GM12873 (cell line): ENCODE measurements around the gene MTMR10.

Source experiments
- TF ChIP-seq, protein P1 (sequence below): IDR thresholded peaks from 2 replicates; pipeline ENCODE4 v1.5.1; 2012; ENCODE audit warnings: low read depth, mild to moderate bottlenecking, moderate library complexity, low read length, control low read depth; ENCODE audit not compliant: insufficient read depth; ENCODE audit errors: missing control alignments

Gene MTMR10

DNA sequence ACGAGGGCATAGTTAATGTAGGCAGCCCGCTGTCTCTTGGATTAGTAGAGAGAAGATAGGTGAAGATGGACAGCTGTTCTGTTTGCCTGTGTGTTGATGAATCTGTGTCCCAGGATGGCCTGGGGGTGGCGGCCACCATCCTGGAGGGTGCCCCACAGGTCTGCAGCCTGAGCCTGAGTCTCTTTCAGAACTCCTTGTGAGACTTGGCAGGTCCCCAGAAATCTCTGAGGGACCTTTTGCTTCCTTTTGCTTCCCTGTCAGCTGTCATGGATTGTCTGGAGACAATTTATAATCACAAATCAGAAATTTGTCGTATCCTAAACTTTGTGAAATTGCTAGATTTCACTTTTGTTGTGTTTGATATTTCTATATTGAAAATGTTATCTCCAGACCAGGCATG, 70.3 kb downstream of the MTMR10 start:
- TF ChIP-seq, protein P1, sequence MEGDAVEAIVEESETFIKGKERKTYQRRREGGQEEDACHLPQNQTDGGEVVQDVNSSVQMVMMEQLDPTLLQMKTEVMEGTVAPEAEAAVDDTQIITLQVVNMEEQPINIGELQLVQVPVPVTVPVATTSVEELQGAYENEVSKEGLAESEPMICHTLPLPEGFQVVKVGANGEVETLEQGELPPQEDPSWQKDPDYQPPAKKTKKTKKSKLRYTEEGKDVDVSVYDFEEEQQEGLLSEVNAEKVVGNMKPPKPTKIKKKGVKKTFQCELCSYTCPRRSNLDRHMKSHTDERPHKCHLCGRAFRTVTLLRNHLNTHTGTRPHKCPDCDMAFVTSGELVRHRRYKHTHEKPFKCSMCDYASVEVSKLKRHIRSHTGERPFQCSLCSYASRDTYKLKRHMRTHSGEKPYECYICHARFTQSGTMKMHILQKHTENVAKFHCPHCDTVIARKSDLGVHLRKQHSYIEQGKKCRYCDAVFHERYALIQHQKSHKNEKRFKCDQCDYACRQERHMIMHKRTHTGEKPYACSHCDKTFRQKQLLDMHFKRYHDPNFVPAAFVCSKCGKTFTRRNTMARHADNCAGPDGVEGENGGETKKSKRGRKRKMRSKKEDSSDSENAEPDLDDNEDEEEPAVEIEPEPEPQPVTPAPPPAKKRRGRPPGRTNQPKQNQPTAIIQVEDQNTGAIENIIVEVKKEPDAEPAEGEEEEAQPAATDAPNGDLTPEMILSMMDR = no peak

DNA sequence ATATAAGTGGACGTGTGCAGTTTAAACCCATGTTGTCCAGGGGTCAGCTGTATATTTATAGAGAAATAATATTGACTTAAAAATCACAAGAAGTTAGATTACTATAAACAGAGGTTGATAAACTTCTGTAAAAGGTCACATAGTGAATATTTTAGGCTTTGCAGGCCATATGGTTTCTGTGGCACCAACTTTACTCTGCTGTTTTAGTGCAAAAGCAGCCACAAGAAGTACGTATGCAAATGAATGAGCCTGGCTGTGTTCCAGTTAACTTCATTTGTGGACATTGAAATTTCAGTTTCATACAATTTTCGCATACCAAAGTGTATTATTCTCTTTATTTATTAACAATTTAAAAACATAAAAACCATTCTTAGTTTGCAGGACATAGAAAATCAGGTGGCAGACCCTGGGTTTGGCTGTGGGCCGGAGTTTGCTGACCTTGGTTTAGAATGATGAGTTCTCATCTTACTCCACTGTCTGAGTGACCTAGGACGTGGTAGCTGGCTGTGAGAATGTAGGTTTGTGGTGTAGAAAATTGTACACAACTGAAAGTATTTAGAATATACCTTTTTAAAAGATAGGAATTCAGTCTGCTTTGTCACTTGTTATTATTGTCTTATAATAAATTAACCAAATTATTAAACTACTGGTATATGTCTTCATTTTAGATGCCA, 71.4 kb downstream of the MTMR10 start:
- TF ChIP-seq, protein P1 = no peak

DNA sequence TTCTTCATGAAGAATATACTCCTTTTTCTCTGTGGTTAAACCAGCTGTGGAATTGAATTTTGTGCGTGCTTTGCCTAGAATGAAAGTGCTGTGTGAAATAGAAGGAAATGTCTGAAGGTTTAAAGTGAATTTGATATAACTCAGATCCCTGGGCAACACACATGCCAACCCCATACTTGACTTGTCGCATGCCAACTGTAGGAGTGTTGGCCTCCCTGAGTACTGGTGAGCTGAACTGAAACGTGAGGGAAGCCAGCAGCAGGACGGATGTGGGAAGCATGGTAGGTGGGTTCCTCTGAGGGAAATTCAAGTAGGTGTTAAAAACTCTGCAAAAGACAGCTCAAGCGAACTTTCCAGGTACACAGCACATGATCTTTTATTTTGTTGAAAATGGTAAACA, 73.1 kb downstream of the MTMR10 start:
- TF ChIP-seq, protein P1 = no peak

DNA sequence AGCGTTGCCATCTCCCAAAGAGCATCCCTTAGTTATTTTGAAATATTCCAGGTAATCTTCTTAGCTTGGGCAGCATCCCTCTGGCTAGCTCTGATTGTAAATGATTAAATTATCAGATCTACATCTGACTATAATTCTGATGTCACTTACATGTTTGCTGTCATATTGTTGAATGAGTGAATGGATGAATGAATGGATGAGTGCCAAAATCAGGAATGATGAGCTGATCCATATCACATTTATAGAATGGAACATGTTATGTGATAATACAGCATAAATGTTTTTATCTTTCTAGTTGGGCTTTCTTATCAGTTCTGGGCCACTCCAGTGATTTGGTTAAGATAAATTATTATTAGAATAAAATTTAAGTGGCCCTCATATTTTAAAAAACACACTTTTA, 73.8 kb downstream of the MTMR10 start:
- TF ChIP-seq, protein P1 = no peak

DNA sequence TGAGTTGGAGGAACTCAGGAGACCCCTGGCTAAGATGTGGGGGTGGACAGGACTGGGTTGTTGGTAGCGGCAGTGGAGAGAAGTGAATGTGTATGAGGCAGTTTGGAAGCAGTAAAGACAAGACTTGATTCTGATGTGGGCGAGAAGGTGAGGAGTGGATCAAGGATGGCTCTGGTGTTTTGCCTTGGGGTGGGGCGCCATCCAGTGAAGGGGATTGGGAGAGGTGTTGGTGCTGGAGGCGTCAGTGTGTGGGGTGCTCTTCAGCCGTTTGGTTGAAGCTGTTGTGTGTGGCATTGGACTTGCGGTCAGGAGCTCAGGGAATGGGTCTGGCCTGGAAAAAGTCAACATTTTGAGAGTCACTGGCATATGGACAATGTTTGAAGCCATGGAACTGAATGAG, 74.4 kb downstream of the MTMR10 start:
- TF ChIP-seq, protein P1 = no peak

DNA sequence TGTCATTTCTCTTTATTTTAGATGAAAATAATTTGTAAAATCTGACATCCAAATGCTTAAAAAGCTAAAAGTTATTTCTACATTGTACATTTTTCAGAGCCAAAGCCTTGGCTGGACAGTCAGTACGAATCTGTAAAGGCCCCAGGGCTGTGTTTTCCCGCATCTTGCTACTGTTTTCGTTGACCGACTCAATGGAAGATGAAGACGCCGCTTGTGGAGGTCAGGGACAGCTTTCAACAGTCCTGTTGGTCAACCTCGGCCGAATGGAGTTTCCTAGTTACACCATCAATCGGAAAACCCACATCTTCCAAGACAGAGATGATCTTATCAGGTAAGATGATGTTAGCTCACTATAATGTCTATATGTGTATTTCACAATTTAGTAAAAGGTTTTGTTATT, 77.7 kb downstream of the MTMR10 start:
- TF ChIP-seq, protein P1 = no peak

DNA sequence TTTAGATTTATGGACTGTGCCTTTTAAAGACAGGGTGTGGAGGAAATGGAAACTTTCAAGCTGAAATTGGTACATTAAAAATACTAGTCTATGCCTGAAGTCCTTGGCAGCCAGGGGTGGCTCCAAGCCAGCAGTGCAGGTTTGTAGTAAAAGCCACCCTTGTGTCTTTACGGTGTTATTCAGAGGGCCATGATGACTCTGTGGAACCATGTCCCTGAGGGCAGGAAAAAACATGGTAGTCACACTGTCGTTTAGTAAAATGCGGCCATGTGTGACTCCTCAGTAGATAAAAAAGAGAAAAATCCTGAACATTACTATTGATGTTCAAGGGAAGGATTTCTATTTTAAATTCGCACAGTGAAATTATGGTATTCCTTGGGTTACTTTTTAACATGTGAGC, 85.1 kb downstream of the MTMR10 start:
- TF ChIP-seq, protein P1 = no peak
